GM19239 (cell line): ENCODE data around the gene YEATS4.
"Not testable (repeated sequence)": the region's sequence is repeated elsewhere in the genome, so short reads cannot be mapped to it uniquely, and the experiment has no call there.

ENCODE experiments used
- DNase-seq: peaks from one replicate; pipeline ENCODE4 v3.0.0; 2011; ENCODE audit warnings: low spot score; ENCODE audit not compliant: insufficient read length
- FAIRE-seq: peaks from 2 replicates; lab custom pipeline; 2011; peaks lifted over from hg19 to GRCh38; lab: Jason Lieb, UNC

Gene YEATS4

GRCh38 chr12:69359531-69360347, at the start of gene YEATS4:
Gene YEATS4, plus strand, starts transcription at chr12:69359743. Its CDS starts 230 bp downstream, at chr12:69359973.
- FAIRE-seq (peak; percentile 89), DNase-seq (peak; percentile 86)

GRCh38 chr12:69313209-69313608, 46.3 kb upstream of the YEATS4 start:
- FAIRE-seq (no peak), DNase-seq (no peak)

GRCh38 chr12:69316784-69317183, 42.8 kb upstream of the YEATS4 start:
- DNase-seq, FAIRE-seq: not testable (repeated sequence)

- not testable (repeated sequence) for FAIRE-seq, DNase-seq
Observed at GRCh38 chr12:69317233-69317632, 42.3 kb upstream of the YEATS4 start.

- no peak for FAIRE-seq
Observed at GRCh38 chr12:69318225-69318624, 41.3 kb upstream of the YEATS4 start.

GRCh38 chr12:69321351-69321750, 38.2 kb upstream of the YEATS4 start:
- FAIRE-seq, result no peak
- DNase-seq, result no peak

More at GRCh38 chr12:69318225-69318624, 41.3 kb upstream of the YEATS4 start:
- DNase-seq, result no peak

- FAIRE-seq, result no peak
- DNase-seq, result no peak
Observed at GRCh38 chr12:69324797-69325466, 34.6 kb upstream of the YEATS4 start.

GRCh38 chr12:69328426-69328825, 31.1 kb upstream of the YEATS4 start:
- DNase-seq (no peak), FAIRE-seq (no peak)

- FAIRE-seq (no peak), DNase-seq (no peak)
Observed at GRCh38 chr12:69329669-69330428, 29.7 kb upstream of the YEATS4 start.

GRCh38 chr12:69330475-69331473, 28.8 kb upstream of the YEATS4 start:
- DNase-seq (no peak), FAIRE-seq (no peak)

GRCh38 chr12:69331519-69331908, 28.0 kb upstream of the YEATS4 start:
- FAIRE-seq, result no peak
- no peak for DNase-seq

- DNase-seq (no peak), FAIRE-seq (no peak)
Observed at GRCh38 chr12:69331909-69332684, 27.4 kb upstream of the YEATS4 start.

GRCh38 chr12:69332815-69333358, 26.7 kb upstream of the YEATS4 start:
- FAIRE-seq, result no peak
- no peak for DNase-seq

- no peak for FAIRE-seq
- no peak for DNase-seq
Observed at GRCh38 chr12:69334158-69334557, 25.4 kb upstream of the YEATS4 start.

GRCh38 chr12:69337311-69338090, 22.0 kb upstream of the YEATS4 start:
- no peak for DNase-seq
- FAIRE-seq, result no peak

- FAIRE-seq, result no peak
- no peak for DNase-seq
Observed at GRCh38 chr12:69338120-69338859, 21.3 kb upstream of the YEATS4 start.

GRCh38 chr12:69338936-69339335, 20.6 kb upstream of the YEATS4 start:
- DNase-seq, result no peak
- no peak for FAIRE-seq
